GM12878 (cell line): ENCODE results near the gene SLCO3A1. TPM values are rescaled to one million over a fixed set of nuclear protein-coding genes. Genes with fewer than 3 reads are reported as not detected.

ENCODE experiments used
- ATAC-seq: fragments of 200-7000 bp; cut with Tn5 transposase; 3 replicates; pipeline ENCODE4 v1.9.1; 2020; ENCODE audit warnings: mild to moderate bottlenecking, moderate library complexity
- BruUV-seq: library from RNA; stranded (reverse); fragments of 400-500 nt; replicated peaks from 2 replicates; lab custom pipeline; 2021; lab: Mats Ljungman, UMichigan
- CTCF ChIA-PET: fragments of 300-600 bp; sonication (Branson Sonifier 250); formaldehyde crosslinking; extraction: SDS; loops from one replicate; lab custom pipeline; 2021; ENCODE audit warnings: inconsistent platforms; lab: Yijun Ruan, JAX
- POLR2A ChIA-PET: fragments of 350-600 bp; formaldehyde crosslinking; extraction: SDS; loops from one replicate; lab custom pipeline; 2021; ENCODE audit warnings: inconsistent platforms; lab: Charles Lee
- RAD21 ChIA-PET: fragments of 300-600 bp; sonication (Branson Sonifier 250); formaldehyde crosslinking; loops from one replicate; lab custom pipeline; 2023; ENCODE audit warnings: antibody characterized with exemption; ENCODE audit not compliant: unreplicated experiment; lab: Charles Lee
- SMC1A ChIA-PET: fragments of 300-600 bp; sonication (Branson Sonifier 250); formaldehyde crosslinking; loops from one replicate; lab custom pipeline; 2023; ENCODE audit not compliant: unreplicated experiment, uncharacterized antibody; lab: Charles Lee
- DNase-seq: peaks from one replicate; pipeline ENCODE4 v3.0.0-alpha.2; 2011; ENCODE audit warnings: low read depth, low spot score
- FAIRE-seq: peaks from 3 replicates; lab custom pipeline; 2011; peaks lifted over from hg19 to GRCh38; lab: Jason Lieb, UNC
- H2AFZ ChIP-seq: 2 replicates; pipeline ENCODE4 v1.6.0; 2011; ENCODE audit warnings: low read depth, low read length, control low read depth; ENCODE audit not compliant: control insufficient read depth
- H3K27ac ChIP-seq: 2 replicates; pipeline ENCODE4 v1.5.1; 2011; ENCODE audit warnings: control low read depth; ENCODE audit not compliant: control insufficient read depth, insufficient read depth
- H3K27me3 ChIP-seq, 2 experiments: replicated peaks in 1 of 2; 2 replicates each; pipeline versions ENCODE4 v1.6.0 to v1.6.1; 2011; ENCODE audit warnings: low read length in 1 of 2; ENCODE audit not compliant: control insufficient read depth in 2 of 2, insufficient read depth in 2 of 2
- H3K36me3 ChIP-seq, 2 experiments: 2 replicates each; pipeline ENCODE4 v1.5.1; 2011; ENCODE audit warnings: low read length in 1 of 2; ENCODE audit not compliant: control insufficient read depth in 2 of 2, insufficient read depth in 2 of 2
- H3K4me1 ChIP-seq: 2 replicates; pipeline ENCODE4 v1.6.1; 2011; ENCODE audit warnings: mild to moderate bottlenecking, low read length, moderate library complexity, mixed read lengths; ENCODE audit not compliant: control insufficient read depth, insufficient read depth
- H3K4me2 ChIP-seq: 2 replicates; pipeline ENCODE4 v1.6.0; 2011; ENCODE audit warnings: control low read depth; ENCODE audit not compliant: control insufficient read depth, insufficient read depth
- H3K4me3 ChIP-seq: fragments of 200-600 bp; sonication (generic); 2 replicates; pipeline ENCODE4 v1.5.1; 2016
- H3K79me2 ChIP-seq: 2 replicates; pipeline ENCODE4 v1.6.0; 2011; ENCODE audit warnings: low read length; ENCODE audit not compliant: control insufficient read depth, insufficient read depth
- H3K9ac ChIP-seq: 2 replicates; pipeline ENCODE4 v1.8.0; 2011; ENCODE audit warnings: low read length, control low read depth, mixed read lengths; ENCODE audit not compliant: control insufficient read depth, insufficient read depth
- H3K9me3 ChIP-seq: replicated peaks from 3 replicates; pipeline ENCODE4 v1.5.1; 2011; ENCODE audit warnings: mild to moderate bottlenecking, low read length; ENCODE audit not compliant: control insufficient read depth, insufficient read depth
- H4K20me1 ChIP-seq: 2 replicates; pipeline ENCODE4 v1.6.0; 2011; ENCODE audit not compliant: control insufficient read depth, insufficient read depth
- CHD2 ChIP-seq: IDR thresholded peaks from 2 replicates; pipeline ENCODE4 v1.6.1; 2011; ENCODE audit warnings: low read depth, low read length, improper control_type of control experiment, borderline replicate concordance
- EED ChIP-seq: sonication (generic); IDR thresholded peaks from 2 replicates; pipeline ENCODE4 v1.6.1; 2016; ENCODE audit warnings: antibody characterized with exemption, low read depth
- EGR1 ChIP-seq, 2 experiments: IDR thresholded peaks; 1 replicate in 1 of 2; 2 replicates in 1 of 2; pipeline ENCODE4 v1.6.1; 2011 to 2012; ENCODE audit warnings: low read depth in 2 of 2, low read length in 2 of 2, borderline replicate concordance in 1 of 2, mild to moderate bottlenecking in 1 of 2, moderate library complexity in 1 of 2
- JUNB ChIP-seq: IDR thresholded peaks from 2 replicates; pipeline ENCODE4 v1.6.1; 2016; ENCODE audit warnings: antibody characterized with exemption, mild to moderate bottlenecking
- LARP7 ChIP-seq: fragments of 450-650 bp; IDR thresholded peaks from 2 replicates; pipeline ENCODE4 v1.6.1; 2017; ENCODE audit warnings: mild to moderate bottlenecking
- MYB ChIP-seq: fragments of 150-350 bp; IDR thresholded peaks from 2 replicates; pipeline ENCODE4 v1.6.1; 2014; ENCODE audit warnings: mild to moderate bottlenecking, low read depth, low read length, borderline replicate concordance
- RAD51 ChIP-seq: fragments of 450-650 bp; IDR thresholded peaks from 2 replicates; pipeline ENCODE4 v1.6.1; 2016; ENCODE audit warnings: moderate library complexity, mild to moderate bottlenecking, inconsistent platforms
- TBL1XR1 ChIP-seq: IDR thresholded peaks from 2 replicates; pipeline ENCODE4 v1.6.1; 2012; ENCODE audit warnings: low read depth, low read length, improper control_type of control experiment
- WGBS: methylation state at CpG from one replicate; pipeline ENCODE4 v1.1.6; 2016; ENCODE audit warnings: low lambda C conversion rate; ENCODE audit not compliant: insufficient replicate concordance, insufficient coverage; ENCODE audit errors: missing lambda C conversion rate; 5-methylcytosine and 5-hydroxymethylcytosine counted together
- in situ Hi-C: fragments of 300-500 bp; cut with MboI; formaldehyde crosslinking; loops from 9 replicates; pipeline ENCODE4 v1.14.3; 2018; ENCODE audit warnings: mixed read lengths
- intact Hi-C: fragments of 100-400 bp; cut with micrococcal nuclease; formaldehyde crosslinking; loops from one replicate; pipeline ENCODE4 v1.14.2; 2022; ENCODE audit not compliant: unreplicated experiment
- polyA plus RNA-seq, 11 experiments: library from polyadenylated mRNA; depleted of rRNA in 4 of 11; unstranded in 6 of 11; stranded (reverse) in 5 of 11; fragments of >200 nt; fragmentation: Nextera tagmentation in 4 of 11; fragmentation: Illumina TruSeq in 1 of 11; extraction: Ambion mirVana in 4 of 11; extraction: Trizol in 1 of 11; gene quantifications; 1 replicate in 1 of 11; 2 replicates in 10 of 11; pipeline versions ENCODE4 v1.2.1 to v1.2.3, GENCODE V29; 2011 to 2016; ENCODE audit warnings: inconsistent platforms in 2 of 11, missing spikeins in 2 of 11, low read depth in 1 of 11
- total RNA-seq, 4 experiments: library from RNA; depleted of rRNA in 3 of 4; stranded (reverse); fragments of >200 nt in 3 of 4; fragmentation: Illumina TruSeq in 1 of 4; extraction: Trizol in 1 of 4; gene quantifications; 2 replicates each; pipeline versions ENCODE4 v1.2.1 to v1.2.3, GENCODE V29; 2013 to 2021
- TF ChIP-seq, protein P1 (sequence below), 3 experiments: IDR thresholded peaks in 2 of 3; conservative IDR thresholded peaks in 1 of 3; 2 replicates each; pipeline ENCODE4 v1.5.1; 2011; ENCODE audit warnings: low read depth in 3 of 3, low read length in 3 of 3, mild to moderate bottlenecking in 3 of 3, control low read depth in 2 of 3, moderate library complexity in 2 of 3, inconsistent platforms in 1 of 3, mixed read lengths in 1 of 3; ENCODE audit not compliant: control insufficient read depth in 2 of 3, insufficient read depth in 1 of 3; ENCODE audit errors: extremely low read depth in 1 of 3
- TF ChIP-seq, protein P2 (sequence below): fragments of 450-650 bp; IDR thresholded peaks from 2 replicates; pipeline ENCODE4 v1.6.1; 2016; ENCODE audit warnings: mild to moderate bottlenecking

Gene SLCO3A1
- total and polyA plus RNA-seq, 10 of the 15 experiments (the other 5 are each of a cell fraction or from before 2014, with no cell fraction given): 0.05 to 5.9 (median 0.31) TPM

DNA sequence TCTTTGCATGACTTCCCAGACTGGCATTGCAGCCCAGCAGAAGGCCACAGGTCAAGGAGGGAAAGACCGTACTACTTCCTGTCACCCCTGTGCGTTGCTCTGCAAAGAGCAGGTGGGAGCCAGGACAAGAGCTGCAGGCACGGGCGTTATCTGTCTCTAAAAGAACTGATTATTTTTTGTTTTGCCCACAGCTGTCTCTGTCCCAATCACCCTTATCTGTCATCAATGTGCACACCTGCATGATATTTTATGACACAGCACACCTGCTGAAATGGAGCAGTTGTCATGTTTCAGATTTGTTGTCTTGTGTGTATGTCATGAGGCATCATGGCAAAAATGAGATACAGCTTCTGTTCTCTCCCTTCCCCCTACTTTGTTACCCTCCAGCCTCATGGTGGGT, 58.8 kb downstream of the SLCO3A1 start:
- Histone ChIP-seq H3K9me3 (no peaks in the 10 kb centered on the region), H3K4me3 (no peak overlapping the region), H3K27me3 (no peaks in the 10 kb centered on the region), H3K36me3 (no peaks in the 10 kb centered on the region), H3K27ac (no peak overlapping the region), H4K20me1 (no peaks in the 10 kb centered on the region), H3K4me2 (no peak overlapping the region), H2AFZ (no peak overlapping the region), H3K9ac (no peak overlapping the region)
- CTCF ChIA-PET: no interaction called here
- SMC1A ChIA-PET: no interaction called here
- in situ Hi-C loops (no loop called here), intact Hi-C loops (no loop called here)
- no peak for ATAC-seq
- WGBS: 20% methylated on average over 4 of the region's 4 CpGs
- POLR2A ChIA-PET: no interaction called here
- no peak for DNase-seq
- no peak for FAIRE-seq
- RAD21 ChIA-PET: no interaction called here
- no peak for TF ChIP-seq JUNB
- TF ChIP-seq, protein P1, sequence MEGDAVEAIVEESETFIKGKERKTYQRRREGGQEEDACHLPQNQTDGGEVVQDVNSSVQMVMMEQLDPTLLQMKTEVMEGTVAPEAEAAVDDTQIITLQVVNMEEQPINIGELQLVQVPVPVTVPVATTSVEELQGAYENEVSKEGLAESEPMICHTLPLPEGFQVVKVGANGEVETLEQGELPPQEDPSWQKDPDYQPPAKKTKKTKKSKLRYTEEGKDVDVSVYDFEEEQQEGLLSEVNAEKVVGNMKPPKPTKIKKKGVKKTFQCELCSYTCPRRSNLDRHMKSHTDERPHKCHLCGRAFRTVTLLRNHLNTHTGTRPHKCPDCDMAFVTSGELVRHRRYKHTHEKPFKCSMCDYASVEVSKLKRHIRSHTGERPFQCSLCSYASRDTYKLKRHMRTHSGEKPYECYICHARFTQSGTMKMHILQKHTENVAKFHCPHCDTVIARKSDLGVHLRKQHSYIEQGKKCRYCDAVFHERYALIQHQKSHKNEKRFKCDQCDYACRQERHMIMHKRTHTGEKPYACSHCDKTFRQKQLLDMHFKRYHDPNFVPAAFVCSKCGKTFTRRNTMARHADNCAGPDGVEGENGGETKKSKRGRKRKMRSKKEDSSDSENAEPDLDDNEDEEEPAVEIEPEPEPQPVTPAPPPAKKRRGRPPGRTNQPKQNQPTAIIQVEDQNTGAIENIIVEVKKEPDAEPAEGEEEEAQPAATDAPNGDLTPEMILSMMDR (IDR thresholded peaks at IDR 0.05 in 2 of 3, conservative IDR thresholded peaks at IDR 0.05 in 1 of 3; ENCODE audit: control insufficient read depth in 2 of 3, extremely low read depth in 1 of 3, insufficient read depth in 1 of 3, low read depth in 3 of 3, low read length in 3 of 3): no peak
- TF ChIP-seq, all 136 proteins: peak for 0
- no peaks in the 10 kb centered on the region for H3K79me2 ChIP-seq
- H3K4me1 ChIP-seq: no peaks in the 10 kb centered on the region
- no TSS peak for BruUV-seq

DNA sequence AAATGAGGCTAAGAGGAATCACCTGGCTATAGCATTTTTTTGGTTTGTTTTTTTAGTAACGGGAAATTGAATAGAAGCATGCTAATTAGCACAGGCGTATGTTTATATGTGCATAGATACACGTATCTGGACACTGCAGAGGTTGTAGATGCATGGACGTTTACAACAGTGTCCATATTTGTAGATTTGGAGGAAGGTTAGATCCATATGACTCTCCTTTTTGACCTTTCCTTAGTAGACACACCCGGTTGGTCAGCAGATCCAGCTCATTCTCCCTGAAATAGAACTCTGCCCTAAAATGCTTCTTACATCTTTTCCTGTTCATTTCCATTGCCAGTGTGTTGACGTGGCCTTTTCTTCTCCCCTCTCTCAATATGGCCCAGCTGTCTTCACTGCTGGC, 60.1 kb downstream of the SLCO3A1 start:
- SMC1A ChIA-PET: no interaction called here
- no peak overlapping the region for H3K9ac ChIP-seq
- no peak overlapping the region for H3K27ac ChIP-seq
- H3K9me3 ChIP-seq: no peaks in the 10 kb centered on the region
- BruUV-seq: no TSS peak
- no peak overlapping the region for H2AFZ ChIP-seq
- FAIRE-seq (no peak), DNase-seq (no peak), ATAC-seq (no peak)
- no peaks in the 10 kb centered on the region for H4K20me1 ChIP-seq
- RAD21 ChIA-PET: no interaction called here
- no peaks in the 10 kb centered on the region for H3K79me2 ChIP-seq
- TF ChIP-seq MYB: no peak
- TF ChIP-seq EGR1 (IDR thresholded peaks at IDR 0.05; ENCODE audit: borderline replicate concordance in 1 of 2, low read depth in 2 of 2, low read length in 2 of 2): no peak
- no peak for TF ChIP-seq EED
- no peak for TF ChIP-seq LARP7
- TF ChIP-seq RAD51: no peak
- TF ChIP-seq CHD2: no peak
- no peak for TF ChIP-seq TBL1XR1
- TF ChIP-seq, protein P2, sequence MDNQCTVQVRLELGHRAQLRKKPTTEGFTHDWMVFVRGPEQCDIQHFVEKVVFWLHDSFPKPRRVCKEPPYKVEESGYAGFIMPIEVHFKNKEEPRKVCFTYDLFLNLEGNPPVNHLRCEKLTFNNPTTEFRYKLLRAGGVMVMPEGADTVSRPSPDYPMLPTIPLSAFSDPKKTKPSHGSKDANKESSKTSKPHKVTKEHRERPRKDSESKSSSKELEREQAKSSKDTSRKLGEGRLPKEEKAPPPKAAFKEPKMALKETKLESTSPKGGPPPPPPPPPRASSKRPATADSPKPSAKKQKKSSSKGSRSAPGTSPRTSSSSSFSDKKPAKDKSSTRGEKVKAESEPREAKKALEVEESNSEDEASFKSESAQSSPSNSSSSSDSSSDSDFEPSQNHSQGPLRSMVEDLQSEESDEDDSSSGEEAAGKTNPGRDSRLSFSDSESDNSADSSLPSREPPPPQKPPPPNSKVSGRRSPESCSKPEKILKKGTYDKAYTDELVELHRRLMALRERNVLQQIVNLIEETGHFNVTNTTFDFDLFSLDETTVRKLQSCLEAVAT: no peak
- in situ Hi-C loops: no loop called here
- WGBS: 26% methylated on average over 6 of the region's 6 CpGs
- intact Hi-C loops: no loop called here
- H3K36me3 ChIP-seq: no peaks in the 10 kb centered on the region
- CTCF ChIA-PET: no interaction called here
- H3K4me1 ChIP-seq: no peaks in the 10 kb centered on the region
- no peak overlapping the region for H3K4me2 ChIP-seq
- H3K27me3 ChIP-seq: no peaks in the 10 kb centered on the region
- POLR2A ChIA-PET: no interaction called here
- no peak overlapping the region for H3K4me3 ChIP-seq
